Thymus (tissue), 11 donors: ENCODE data around the gene TTC4. TPM values are rescaled to one million over a fixed set of nuclear protein-coding genes. Genes with fewer than 3 reads are reported as not detected.

Experiments used
- DNase-seq, 9 donors: peaks; one replicate each; pipeline ENCODE4 v3.0.0-alpha.2; 2013; ENCODE audit warnings: low spot score in 9 of 9, low read depth in 6 of 9, missing footprints in 1 of 9
- H3K27ac ChIP-seq, 2 donors: one replicate each; pipeline ENCODE4 v1.5.1; 2013; ENCODE audit warnings: control low read depth in 1 of 2, low read depth in 1 of 2, low read length in 1 of 2, mild to moderate bottlenecking in 1 of 2, moderate library complexity in 1 of 2
- H3K27me3 ChIP-seq, 2 donors: one replicate each; pipeline ENCODE4 v1.5.1; 2013; ENCODE audit warnings: low read length in 1 of 2; ENCODE audit not compliant: control insufficient read depth in 2 of 2, insufficient read depth in 1 of 2
- H3K36me3 ChIP-seq, 2 donors: one replicate each; pipeline ENCODE4 v1.5.1; 2013; ENCODE audit warnings: low read length in 1 of 2, mild to moderate bottlenecking in 1 of 2, moderate library complexity in 1 of 2; ENCODE audit not compliant: control insufficient read depth in 2 of 2, insufficient read depth in 2 of 2
- H3K4me1 ChIP-seq, 2 donors: one replicate each; pipeline ENCODE4 v1.5.1; 2013; ENCODE audit warnings: low read length in 2 of 2; ENCODE audit not compliant: control insufficient read depth in 2 of 2, insufficient read depth in 2 of 2
- H3K4me3 ChIP-seq, 2 donors: one replicate each; pipeline ENCODE4 v1.5.1; 2013; ENCODE audit warnings: low read length in 2 of 2, control low read depth in 1 of 2, mild to moderate bottlenecking in 1 of 2
- H3K9me3 ChIP-seq, 2 donors: one replicate each; pipeline ENCODE4 v1.5.1; 2013; ENCODE audit warnings: low read length in 1 of 2, mild to moderate bottlenecking in 1 of 2; ENCODE audit not compliant: control insufficient read depth in 2 of 2, insufficient read depth in 1 of 2
- WGBS: extraction: QIAGEN DNeasy Blood & Tissue Kit; methylation state at CpG from one replicate; pipeline ENCODE4 v1.1.7; 2013; 5-methylcytosine and 5-hydroxymethylcytosine counted together
- polyA plus RNA-seq: library from polyadenylated mRNA; stranded (reverse); fragments of 200-250 nt; gene quantifications from one replicate; pipeline ENCODE4 v1.2.3, GENCODE V29; 2013
- total RNA-seq: library from RNA; stranded (reverse); fragments of 120-200 nt; gene quantifications from one replicate; pipeline ENCODE4 v1.2.4, GENCODE V29; 2013
- donor health status: healthy.

TTC4 gene
- total and polyA plus RNA-seq, 2 donors: 19.9 to 20.6 TPM

GRCh38 chr1:54680387-54680786 is 35.3 kb upstream of the TTC4 start:
- Histone ChIP-seq H3K4me3 (no peak overlapping the region), H3K27ac (no peak overlapping the region), H3K4me1 (no peaks in the 10 kb centered on the region), H3K36me3 (no peaks in the 10 kb centered on the region), H3K9me3 (no peaks in the 10 kb centered on the region), H3K27me3 (no peaks in the 10 kb centered on the region)
- DNase-seq: no peak
- WGBS: 91% methylated on average over 8 of the region's 8 CpGs

GRCh38 chr1:54681358-54681757 is 34.3 kb upstream of the TTC4 start:
- H3K4me1 ChIP-seq: no peaks in the 10 kb centered on the region
- H3K27ac ChIP-seq: no peak overlapping the region
- DNase-seq: no peak
- no peak overlapping the region for H3K4me3 ChIP-seq
- no peaks in the 10 kb centered on the region for H3K27me3 ChIP-seq
- H3K9me3 ChIP-seq: no peaks in the 10 kb centered on the region
- no peaks in the 10 kb centered on the region for H3K36me3 ChIP-seq

- H3K4me3 ChIP-seq: no peak overlapping the region
- H3K27me3 ChIP-seq: no peaks in the 10 kb centered on the region
- DNase-seq: no peak
- 91% methylated on average over 6 of the region's 6 CpGs for WGBS
- no peaks in the 10 kb centered on the region for H3K4me1 ChIP-seq
- no peak overlapping the region for H3K27ac ChIP-seq
- H3K9me3 ChIP-seq: no peaks in the 10 kb centered on the region
- H3K36me3 ChIP-seq: no peaks in the 10 kb centered on the region
Measured at GRCh38 chr1:54683453-54683852, 32.2 kb upstream of the TTC4 start.

- no peak for DNase-seq
- Histone ChIP-seq H3K27me3 (no peaks in the 10 kb centered on the region), H3K36me3 (no peaks in the 10 kb centered on the region), H3K4me3 (no peak overlapping the region), H3K27ac (no peak overlapping the region), H3K9me3 (peaks cover 0 to 2% of the 10 kb centered on the region in 2 donors), H3K4me1 (no peaks in the 10 kb centered on the region)
- WGBS: 96% methylated on average over 4 of the region's 4 CpGs
Measured at GRCh38 chr1:54685335-54685905, 30.2 kb upstream of the TTC4 start.

GRCh38 chr1:54686155-54686554 is 29.5 kb upstream of the TTC4 start:
- Histone ChIP-seq H3K4me3 (no peak overlapping the region), H3K36me3 (no peaks in the 10 kb centered on the region), H3K27me3 (no peaks in the 10 kb centered on the region), H3K27ac (no peak overlapping the region), H3K4me1 (no peaks in the 10 kb centered on the region), H3K9me3 (peaks cover 0 to 2% of the 10 kb centered on the region in 2 donors)
- DNase-seq: no peak
- 95% methylated on average over 11 of the region's 11 CpGs for WGBS

GRCh38 chr1:54694771-54695170 is 20.9 kb upstream of the TTC4 start:
- no peak overlapping the region for H3K27ac ChIP-seq
- 94% methylated on average over 8 of the region's 8 CpGs for WGBS
- H3K9me3 ChIP-seq: no peaks in the 10 kb centered on the region
- H3K27me3 ChIP-seq: no peaks in the 10 kb centered on the region
- no peaks in the 10 kb centered on the region for H3K4me1 ChIP-seq
- DNase-seq: no peak
- no peaks in the 10 kb centered on the region for H3K36me3 ChIP-seq
- H3K4me3 ChIP-seq: no peak overlapping the region

GRCh38 chr1:54695221-54695620 is 20.4 kb upstream of the TTC4 start:
- no peaks in the 10 kb centered on the region for H3K4me1 ChIP-seq
- no peaks in the 10 kb centered on the region for H3K9me3 ChIP-seq
- no peak overlapping the region for H3K27ac ChIP-seq
- no peaks in the 10 kb centered on the region for H3K27me3 ChIP-seq
- H3K36me3 ChIP-seq: no peaks in the 10 kb centered on the region
- no peak overlapping the region for H3K4me3 ChIP-seq
- WGBS: 97% methylated on average over 15 of the region's 15 CpGs
- no peak for DNase-seq

- no peak overlapping the region for H3K4me3 ChIP-seq
- no peaks in the 10 kb centered on the region for H3K36me3 ChIP-seq
- DNase-seq: no peak
- H3K9me3 ChIP-seq: no peaks in the 10 kb centered on the region
- no peaks in the 10 kb centered on the region for H3K27me3 ChIP-seq
- H3K4me1 ChIP-seq: no peaks in the 10 kb centered on the region
- no peak overlapping the region for H3K27ac ChIP-seq
- WGBS: 96% methylated on average over 1 of the region's 1 CpG
Measured at GRCh38 chr1:54695764-54696163, 19.9 kb upstream of the TTC4 start.

- no peak for DNase-seq
- H3K27ac ChIP-seq: no peak overlapping the region
- no peaks in the 10 kb centered on the region for H3K4me1 ChIP-seq
- no peak overlapping the region for H3K4me3 ChIP-seq
- no peaks in the 10 kb centered on the region for H3K9me3 ChIP-seq
- no peaks in the 10 kb centered on the region for H3K27me3 ChIP-seq
- H3K36me3 ChIP-seq: no peaks in the 10 kb centered on the region
- WGBS: 98% methylated on average over 3 of the region's 3 CpGs
Measured at GRCh38 chr1:54696262-54696661, 19.4 kb upstream of the TTC4 start.

- Histone ChIP-seq H3K4me3 (no peak overlapping the region), H3K4me1 (no peaks in the 10 kb centered on the region), H3K36me3 (no peaks in the 10 kb centered on the region), H3K9me3 (no peaks in the 10 kb centered on the region), H3K27ac (no peak overlapping the region), H3K27me3 (no peaks in the 10 kb centered on the region)
- no peak for DNase-seq
- WGBS: 94% methylated on average over 6 of the region's 6 CpGs
Measured at GRCh38 chr1:54697896-54698295, 17.8 kb upstream of the TTC4 start.
